Ascending aorta (tissue), 2 donors: ENCODE measurements around the gene KCNN3. TPM values are rescaled to one million over a fixed set of nuclear protein-coding genes. Genes with fewer than 3 reads are reported as not detected.

Experiments used
- DNase-seq, 2 donors: peaks; one replicate each; pipeline ENCODE4 v3.0.0-alpha.2; 2019; ENCODE audit warnings: low spot score in 2 of 2
- H3K27ac ChIP-seq, 2 donors: fragments of 200-600 bp; sonication (generic); one replicate each; pipeline ENCODE4 v1.5.1; 2016 to 2017; ENCODE audit warnings: mild to moderate bottlenecking in 1 of 2
- H3K27me3 ChIP-seq: fragments of 200-600 bp; sonication (generic); one replicate; pipeline ENCODE4 v1.5.1; 2017
- H3K36me3 ChIP-seq, 2 donors: fragments of 200-600 bp; sonication (generic); one replicate each; pipeline ENCODE4 v1.5.1; 2016
- H3K4me1 ChIP-seq, 2 donors: fragments of 200-600 bp; sonication (generic); one replicate each; pipeline ENCODE4 v1.5.1; 2016 to 2017; ENCODE audit warnings: mild to moderate bottlenecking in 1 of 2
- H3K4me3 ChIP-seq, 2 donors: fragments of 200-600 bp; sonication (generic); one replicate each; pipeline ENCODE4 v1.5.1; 2016 to 2017; ENCODE audit warnings: mild to moderate bottlenecking in 1 of 2
- H3K9me3 ChIP-seq, 2 donors: fragments of 200-600 bp; sonication (generic); one replicate each; pipeline ENCODE4 v1.5.1; 2016
- intact Hi-C: fragments of 100-400 bp; cut with DNase I; formaldehyde crosslinking; loops from one replicate; pipeline ENCODE4 v1.15.1; 2023
- total RNA-seq: library from RNA; depleted of rRNA; stranded (reverse); fragments of >200 nt; gene quantifications from one replicate; pipeline ENCODE4 v1.1.0, GENCODE V29; 2016
- TF ChIP-seq, protein P1 (sequence below), 3 experiments: fragments of 200-600 bp in 2 of 3; fragments of 450-650 bp in 1 of 3; sonication (generic) in 2 of 3; IDR thresholded peaks; one replicate each; pipeline ENCODE4 v1.5.1; 2016 to 2019; ENCODE audit warnings: antibody characterized with exemption in 3 of 3, mild to moderate bottlenecking in 1 of 3, moderate library complexity in 1 of 3

Gene KCNN3
- total RNA-seq, 1 donor from 2014 or later = 24.6 TPM

DNA sequence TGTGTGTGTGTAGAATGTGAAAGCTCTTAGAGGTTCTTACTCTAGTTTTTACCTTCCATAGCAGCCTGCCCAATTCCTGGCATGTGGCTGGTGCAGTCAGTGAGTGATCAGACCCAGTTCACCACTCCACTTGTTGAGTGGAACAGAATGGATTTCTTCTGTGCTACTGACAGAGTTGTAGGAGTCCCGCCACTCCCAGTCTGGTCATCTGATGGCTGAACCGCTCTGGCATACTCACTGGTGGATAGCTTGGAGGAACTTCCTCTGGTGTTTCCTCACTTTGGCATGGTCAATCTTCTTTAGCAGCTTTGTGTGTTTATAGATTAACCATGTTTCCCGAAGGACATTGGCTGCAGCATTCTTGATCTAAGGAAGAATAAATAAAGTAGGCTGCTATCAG is 155.4 kb downstream of the KCNN3 start:
- H3K27ac ChIP-seq = no peak overlapping the region
- no peak for DNase-seq
- TF ChIP-seq, protein P1, sequence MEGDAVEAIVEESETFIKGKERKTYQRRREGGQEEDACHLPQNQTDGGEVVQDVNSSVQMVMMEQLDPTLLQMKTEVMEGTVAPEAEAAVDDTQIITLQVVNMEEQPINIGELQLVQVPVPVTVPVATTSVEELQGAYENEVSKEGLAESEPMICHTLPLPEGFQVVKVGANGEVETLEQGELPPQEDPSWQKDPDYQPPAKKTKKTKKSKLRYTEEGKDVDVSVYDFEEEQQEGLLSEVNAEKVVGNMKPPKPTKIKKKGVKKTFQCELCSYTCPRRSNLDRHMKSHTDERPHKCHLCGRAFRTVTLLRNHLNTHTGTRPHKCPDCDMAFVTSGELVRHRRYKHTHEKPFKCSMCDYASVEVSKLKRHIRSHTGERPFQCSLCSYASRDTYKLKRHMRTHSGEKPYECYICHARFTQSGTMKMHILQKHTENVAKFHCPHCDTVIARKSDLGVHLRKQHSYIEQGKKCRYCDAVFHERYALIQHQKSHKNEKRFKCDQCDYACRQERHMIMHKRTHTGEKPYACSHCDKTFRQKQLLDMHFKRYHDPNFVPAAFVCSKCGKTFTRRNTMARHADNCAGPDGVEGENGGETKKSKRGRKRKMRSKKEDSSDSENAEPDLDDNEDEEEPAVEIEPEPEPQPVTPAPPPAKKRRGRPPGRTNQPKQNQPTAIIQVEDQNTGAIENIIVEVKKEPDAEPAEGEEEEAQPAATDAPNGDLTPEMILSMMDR (IDR thresholded peaks at IDR 0.05) = no peak

DNA sequence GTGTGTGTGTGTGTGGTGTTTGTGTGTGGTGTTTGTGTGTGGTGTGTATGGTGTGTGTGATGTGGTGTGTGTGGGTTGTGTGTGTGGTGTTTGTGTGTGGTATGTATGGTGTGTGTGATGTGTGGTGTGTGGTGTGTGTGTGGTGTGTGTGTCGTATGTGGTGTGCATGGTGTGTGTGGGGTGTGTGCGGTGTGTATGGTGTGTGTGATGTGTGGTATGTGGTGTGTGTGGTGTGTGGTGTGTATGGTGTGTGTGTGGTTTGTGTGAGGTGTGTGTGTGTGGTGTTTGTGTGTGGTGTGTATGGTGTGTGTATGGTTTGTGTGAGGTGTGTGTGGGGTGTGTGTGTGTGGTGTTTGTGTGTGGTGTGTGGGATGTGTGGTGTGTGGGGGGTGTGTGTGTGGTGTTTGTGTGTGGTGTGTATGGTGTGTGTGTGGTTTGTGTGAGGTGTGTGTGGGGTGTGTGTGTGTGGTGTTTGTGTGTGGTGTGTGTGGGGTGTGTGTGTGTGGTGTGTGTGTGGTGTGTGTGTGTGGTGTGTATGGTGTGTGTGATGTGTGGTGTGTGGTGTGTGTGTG is 155.9 kb downstream of the KCNN3 start:
- no peaks in the 10 kb centered on the region for H3K36me3 ChIP-seq
- H3K9me3 ChIP-seq = no peaks in the 10 kb centered on the region
- TF ChIP-seq, protein P1 (IDR thresholded peaks at IDR 0.05) = no peak
- H3K4me1 ChIP-seq = no peaks in the 10 kb centered on the region
- no peak for DNase-seq
- H3K27me3 ChIP-seq = no peaks in the 10 kb centered on the region
- intact Hi-C loops = no loop called here
- H3K4me3 ChIP-seq = no peak overlapping the region
- no peak overlapping the region for H3K27ac ChIP-seq

More for the DNA sequence above, 155.4 kb downstream of the KCNN3 start:
- intact Hi-C loops = no loop called here
- H3K9me3 ChIP-seq = no peaks in the 10 kb centered on the region
- H3K4me3 ChIP-seq = no peak overlapping the region
- no peaks in the 10 kb centered on the region for H3K4me1 ChIP-seq
- H3K27me3 ChIP-seq = no peaks in the 10 kb centered on the region
- H3K36me3 ChIP-seq = no peaks in the 10 kb centered on the region

DNA sequence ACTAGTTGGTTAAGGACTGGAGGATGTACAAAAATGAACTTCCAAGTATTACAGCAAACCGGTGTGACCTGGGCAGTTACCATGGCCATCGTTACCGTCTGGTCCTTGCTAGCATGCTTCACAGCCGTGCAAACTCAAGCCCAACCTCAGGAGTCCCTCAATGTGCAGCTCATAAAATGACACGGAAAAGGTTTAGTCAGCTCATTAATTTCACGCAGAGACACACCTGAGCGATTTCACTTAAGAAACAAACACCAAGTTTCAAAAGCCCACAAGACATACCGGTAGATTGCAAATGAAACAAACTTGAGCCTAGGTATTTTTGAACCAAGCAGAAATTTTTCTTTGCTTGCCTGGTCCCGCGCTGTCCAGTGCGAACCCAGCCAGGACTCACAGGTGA is 157.1 kb downstream of the KCNN3 start:
- Histone ChIP-seq H3K27ac (no peak overlapping the region), H3K4me1 (no peaks in the 10 kb centered on the region), H3K36me3 (no peaks in the 10 kb centered on the region), H3K9me3 (no peaks in the 10 kb centered on the region), H3K27me3 (no peaks in the 10 kb centered on the region), H3K4me3 (no peak overlapping the region)
- no peak for DNase-seq
- TF ChIP-seq, protein P1 (IDR thresholded peaks at IDR 0.05) = no peak
- intact Hi-C loops = no loop called here

DNA sequence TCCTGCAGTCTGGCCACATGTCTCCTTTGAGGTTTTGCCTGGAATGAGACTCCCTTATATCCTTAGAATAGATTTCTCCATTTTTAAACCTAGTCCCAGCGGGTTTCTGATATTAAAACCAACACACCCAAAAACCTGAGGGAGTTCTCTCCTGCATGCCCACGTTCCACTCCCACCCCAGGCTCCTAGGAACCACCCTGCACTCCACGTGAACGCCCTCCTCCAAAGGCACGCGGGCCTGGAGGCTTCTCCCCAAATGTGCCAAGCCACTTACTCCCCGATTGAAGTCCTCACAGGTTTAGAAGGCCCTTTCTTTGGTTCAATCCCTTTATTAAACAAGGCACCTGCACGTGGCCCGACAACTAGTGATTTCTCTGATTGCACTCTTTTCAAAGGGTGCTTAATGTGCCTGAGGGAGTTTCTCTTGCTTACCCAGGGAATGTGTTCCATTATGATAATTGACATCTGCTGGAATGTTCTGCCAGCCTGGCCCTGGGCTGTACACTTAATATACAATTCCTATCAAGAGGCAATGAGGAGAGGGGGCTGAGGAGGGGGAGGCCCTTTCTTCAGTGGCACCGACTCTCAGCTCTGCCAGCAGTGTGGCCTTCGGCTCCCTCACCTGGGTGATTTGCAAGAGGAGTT is 157.8 kb downstream of the KCNN3 start:
- Histone ChIP-seq H3K4me1 (no peaks in the 10 kb centered on the region), H3K4me3 (no peak overlapping the region), H3K36me3 (no peaks in the 10 kb centered on the region), H3K27me3 (no peaks in the 10 kb centered on the region), H3K27ac (no peak overlapping the region), H3K9me3 (no peaks in the 10 kb centered on the region)
- no peak for DNase-seq
- TF ChIP-seq, protein P1 (IDR thresholded peaks at IDR 0.05) = no peak
- intact Hi-C loops = no loop called here

DNA sequence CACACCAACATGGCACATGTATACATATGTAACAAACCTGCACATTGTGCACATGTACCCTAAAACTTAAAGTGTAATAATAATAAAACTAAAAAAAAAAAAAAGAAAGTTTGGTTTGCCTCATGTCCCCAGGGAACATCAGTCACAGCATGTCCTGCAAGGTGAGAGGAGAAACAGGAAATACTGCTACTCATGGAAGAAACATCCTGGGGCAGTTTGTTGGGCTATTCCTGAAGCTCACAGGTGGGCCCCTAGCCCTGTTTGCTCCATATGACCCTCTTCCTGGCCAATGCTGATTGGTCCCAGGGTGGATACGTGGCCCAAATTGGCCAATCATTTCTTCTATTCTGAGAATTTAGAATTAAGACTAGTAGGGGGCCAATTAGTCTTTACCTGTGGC is 158.7 kb downstream of the KCNN3 start:
- H3K36me3 ChIP-seq = no peaks in the 10 kb centered on the region
- intact Hi-C loops = no loop called here
- H3K27me3 ChIP-seq = no peaks in the 10 kb centered on the region
- TF ChIP-seq, protein P1 (IDR thresholded peaks at IDR 0.05) = no peak
- H3K9me3 ChIP-seq = no peaks in the 10 kb centered on the region
- H3K4me3 ChIP-seq = no peak overlapping the region
- H3K4me1 ChIP-seq = no peaks in the 10 kb centered on the region
- no peak overlapping the region for H3K27ac ChIP-seq
- DNase-seq = no peak
